Activated T-cell treated with anti-CD3 and anti-CD28 coated beads, Interleukin-2, amount 50 U/mL, for 24 hours (primary cell): ENCODE data around the gene CNN3.
"Not testable (repeated sequence)": the region's sequence is repeated elsewhere in the genome, so short reads cannot be mapped to it uniquely, and the experiment has no call there.

ENCODE experiments used
- DNase-seq: peaks from one replicate; pipeline ENCODE4 v3.0.0-alpha.2; 2020
- H3K27ac Mint-ChIP-seq: 2 replicates; pipeline ENCODE4 v1.8.0; 2020; ENCODE audit warnings: mild to moderate bottlenecking, mixed read lengths
- H3K27me3 Mint-ChIP-seq: 2 replicates; pipeline ENCODE4 v1.8.0; 2020; ENCODE audit warnings: mixed read lengths
- H3K36me3 Mint-ChIP-seq: 2 replicates; pipeline ENCODE4 v1.8.0; 2020; ENCODE audit warnings: low read depth, mixed read lengths
- H3K4me1 Mint-ChIP-seq: 2 replicates; pipeline ENCODE4 v1.8.0; 2020; ENCODE audit warnings: low read depth, mixed read lengths
- H3K4me3 Mint-ChIP-seq: 2 replicates; pipeline ENCODE4 v1.8.0; 2020; ENCODE audit warnings: mild to moderate bottlenecking, moderate library complexity, mixed read lengths
- H3K9me3 Mint-ChIP-seq: 2 replicates; pipeline ENCODE4 v1.8.0; 2020; ENCODE audit warnings: mixed read lengths

The CNN3 gene

DNA sequence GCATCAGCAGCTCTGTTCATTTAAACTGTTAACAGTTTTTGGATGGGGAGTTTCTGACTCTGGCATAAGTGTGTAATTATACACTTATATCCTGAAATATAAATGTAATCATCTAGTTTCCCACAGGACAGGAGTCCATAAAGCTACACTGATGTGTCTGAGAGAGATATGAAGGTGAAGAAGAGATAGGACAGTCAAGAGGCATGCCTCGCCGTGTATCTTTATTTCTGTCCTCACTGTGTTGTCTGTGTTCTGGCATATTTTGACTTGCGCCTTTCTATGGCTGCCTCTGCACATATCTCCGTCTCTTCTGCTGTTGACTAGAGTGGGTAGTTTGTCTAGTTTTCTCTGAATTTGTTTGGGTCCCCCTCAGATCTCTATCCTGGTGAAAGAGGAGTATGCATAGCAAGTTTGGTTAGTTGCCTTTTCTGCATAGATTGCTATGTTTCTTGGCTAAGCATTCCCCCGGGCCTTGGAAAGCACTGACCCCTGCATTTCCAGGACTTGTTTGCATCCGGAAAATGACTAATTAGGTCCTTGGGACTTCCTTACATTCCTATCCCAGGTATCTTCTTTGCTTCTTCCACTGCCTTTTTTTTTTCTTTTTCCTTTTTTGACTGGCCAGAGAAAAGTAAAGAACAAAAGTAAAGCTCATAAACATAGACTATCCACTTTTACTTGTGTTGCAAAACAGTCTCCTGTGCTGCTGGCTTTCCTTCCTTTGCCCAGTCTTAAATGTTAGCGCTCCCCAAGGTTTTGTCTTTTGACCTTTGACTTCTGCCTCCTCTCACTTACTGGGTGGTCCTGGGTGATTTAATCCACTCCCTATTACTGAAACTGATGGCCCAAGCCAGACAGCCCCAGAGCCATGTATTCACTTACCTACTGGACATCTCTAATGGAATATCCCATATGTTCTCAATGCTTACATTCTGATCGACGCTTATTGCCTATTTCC, 27.6 kb upstream of the CNN3 start:
- no peak for DNase-seq
- Mint-ChIP-seq H3K4me1 (no peaks in the 10 kb centered on the region), H3K27me3 (no peaks in the 10 kb centered on the region), H3K9me3 (no peaks in the 10 kb centered on the region), H3K36me3 (no peaks in the 10 kb centered on the region), H3K27ac (no peak overlapping the region), H3K4me3 (no peak overlapping the region)

DNA sequence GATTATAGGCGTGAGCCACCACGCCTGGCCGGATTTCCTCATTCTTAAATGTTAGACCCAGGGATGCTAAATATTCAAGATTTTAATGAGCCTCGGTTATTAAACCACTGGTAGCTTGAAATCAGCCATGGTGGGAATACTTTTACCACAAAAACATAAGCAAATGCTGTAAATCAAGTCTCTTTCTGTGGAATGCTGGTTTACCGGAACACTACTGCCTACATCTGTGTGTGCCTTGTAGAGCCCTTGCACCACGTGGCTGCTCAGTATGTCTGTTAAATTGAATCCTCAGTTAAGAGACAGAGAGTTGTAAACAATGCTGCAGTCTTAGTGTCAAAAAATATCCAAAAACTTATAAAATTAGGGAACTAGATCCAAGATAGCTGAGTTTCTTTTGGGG, 26.8 kb upstream of the CNN3 start:
- no peak overlapping the region for H3K4me3 Mint-ChIP-seq
- H3K4me1 Mint-ChIP-seq: no peaks in the 10 kb centered on the region
- H3K27ac Mint-ChIP-seq: no peak overlapping the region
- no peaks in the 10 kb centered on the region for H3K36me3 Mint-ChIP-seq
- no peaks in the 10 kb centered on the region for H3K9me3 Mint-ChIP-seq
- H3K27me3 Mint-ChIP-seq: no peaks in the 10 kb centered on the region
- DNase-seq: no peak

GRCh38 chr1:94953107-94953506, 26.2 kb upstream of the CNN3 start:
- Mint-ChIP-seq H3K27me3 (no peaks in the 10 kb centered on the region), H3K27ac (no peak overlapping the region), H3K9me3 (no peaks in the 10 kb centered on the region), H3K4me3 (no peak overlapping the region), H3K36me3 (no peaks in the 10 kb centered on the region), H3K4me1 (no peaks in the 10 kb centered on the region)
- DNase-seq: no peak

GRCh38 chr1:94952539-94952938, 25.6 kb upstream of the CNN3 start:
- H3K36me3 Mint-ChIP-seq: no peaks in the 10 kb centered on the region
- DNase-seq: no peak
- no peak overlapping the region for H3K4me3 Mint-ChIP-seq
- H3K4me1 Mint-ChIP-seq: no peaks in the 10 kb centered on the region
- H3K27ac Mint-ChIP-seq: no peak overlapping the region
- H3K9me3 Mint-ChIP-seq: no peaks in the 10 kb centered on the region
- no peaks in the 10 kb centered on the region for H3K27me3 Mint-ChIP-seq

GRCh38 chr1:94951509-94952208, 24.7 kb upstream of the CNN3 start:
- Mint-ChIP-seq H3K4me3 (no peak overlapping the region), H3K36me3 (no peaks in the 10 kb centered on the region), H3K27ac (no peak overlapping the region), H3K27me3 (no peaks in the 10 kb centered on the region), H3K4me1 (no peaks in the 10 kb centered on the region), H3K9me3 (no peaks in the 10 kb centered on the region)
- no peak for DNase-seq

GRCh38 chr1:94951046-94951445, 24.1 kb upstream of the CNN3 start:
- Mint-ChIP-seq H3K36me3 (no peaks in the 10 kb centered on the region), H3K4me3 (no peak overlapping the region), H3K9me3 (no peaks in the 10 kb centered on the region), H3K4me1 (no peaks in the 10 kb centered on the region), H3K27me3 (no peaks in the 10 kb centered on the region), H3K27ac (no peak overlapping the region)
- DNase-seq: no peak

- Mint-ChIP-seq H3K27ac (no peak overlapping the region), H3K27me3 (peaks cover 3% of the 10 kb centered on the region), H3K4me1 (no peaks in the 10 kb centered on the region), H3K4me3 (no peak overlapping the region), H3K9me3 (no peaks in the 10 kb centered on the region), H3K36me3 (no peaks in the 10 kb centered on the region)
- DNase-seq: no peak
Measured at GRCh38 chr1:94949681-94950661, 23.1 kb upstream of the CNN3 start.

DNA sequence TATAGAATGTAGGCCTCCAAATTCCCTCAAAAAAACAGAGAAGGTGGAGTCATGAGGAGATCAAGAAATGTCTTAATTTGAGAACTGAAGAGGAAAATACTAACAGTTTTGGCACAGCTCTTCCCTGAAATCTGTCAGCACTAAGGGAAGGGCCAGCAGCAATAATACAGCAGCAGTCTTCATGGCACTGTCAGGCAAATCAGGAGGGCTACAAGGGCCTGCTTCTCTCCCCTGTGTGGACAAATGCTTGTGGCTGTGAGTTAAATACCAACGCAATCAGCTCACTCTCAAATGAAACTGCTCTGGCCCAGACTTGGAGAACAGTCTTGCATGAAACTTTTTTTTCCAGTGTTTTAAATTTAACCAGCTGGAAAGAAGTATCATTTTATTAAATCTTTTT, 20.5 kb upstream of the CNN3 start:
- no peaks in the 10 kb centered on the region for H3K4me1 Mint-ChIP-seq
- DNase-seq: no peak
- no peaks in the 10 kb centered on the region for H3K9me3 Mint-ChIP-seq
- no peak overlapping the region for H3K27ac Mint-ChIP-seq
- no peaks in the 10 kb centered on the region for H3K36me3 Mint-ChIP-seq
- no peak overlapping the region for H3K4me3 Mint-ChIP-seq
- peaks cover 7% of the 10 kb centered on the region for H3K27me3 Mint-ChIP-seq

DNA sequence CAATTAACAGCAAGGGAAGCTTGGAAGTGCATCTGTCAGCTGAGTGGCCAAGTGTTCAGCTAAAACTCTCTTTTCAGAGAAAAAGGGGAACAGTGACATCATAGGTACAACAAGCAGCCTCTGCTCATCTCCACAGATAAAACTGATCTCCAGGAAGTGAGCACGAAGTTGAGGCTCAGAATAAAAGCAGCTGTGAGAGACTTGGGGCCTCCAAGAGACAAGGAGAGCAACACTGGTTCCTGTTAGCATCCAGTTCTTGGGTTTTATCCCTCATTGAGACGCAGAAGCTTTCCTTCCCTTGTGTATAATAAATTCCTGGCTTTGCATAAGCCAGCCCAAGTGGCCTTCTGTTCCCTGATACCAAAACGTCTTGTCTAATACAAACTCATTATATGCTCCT, 20.0 kb upstream of the CNN3 start:
- Mint-ChIP-seq H3K27ac (no peak overlapping the region), H3K27me3 (peaks cover 7% of the 10 kb centered on the region), H3K4me3 (no peak overlapping the region), H3K36me3 (no peaks in the 10 kb centered on the region), H3K9me3 (no peaks in the 10 kb centered on the region), H3K4me1 (no peaks in the 10 kb centered on the region)
- no peak for DNase-seq

DNA sequence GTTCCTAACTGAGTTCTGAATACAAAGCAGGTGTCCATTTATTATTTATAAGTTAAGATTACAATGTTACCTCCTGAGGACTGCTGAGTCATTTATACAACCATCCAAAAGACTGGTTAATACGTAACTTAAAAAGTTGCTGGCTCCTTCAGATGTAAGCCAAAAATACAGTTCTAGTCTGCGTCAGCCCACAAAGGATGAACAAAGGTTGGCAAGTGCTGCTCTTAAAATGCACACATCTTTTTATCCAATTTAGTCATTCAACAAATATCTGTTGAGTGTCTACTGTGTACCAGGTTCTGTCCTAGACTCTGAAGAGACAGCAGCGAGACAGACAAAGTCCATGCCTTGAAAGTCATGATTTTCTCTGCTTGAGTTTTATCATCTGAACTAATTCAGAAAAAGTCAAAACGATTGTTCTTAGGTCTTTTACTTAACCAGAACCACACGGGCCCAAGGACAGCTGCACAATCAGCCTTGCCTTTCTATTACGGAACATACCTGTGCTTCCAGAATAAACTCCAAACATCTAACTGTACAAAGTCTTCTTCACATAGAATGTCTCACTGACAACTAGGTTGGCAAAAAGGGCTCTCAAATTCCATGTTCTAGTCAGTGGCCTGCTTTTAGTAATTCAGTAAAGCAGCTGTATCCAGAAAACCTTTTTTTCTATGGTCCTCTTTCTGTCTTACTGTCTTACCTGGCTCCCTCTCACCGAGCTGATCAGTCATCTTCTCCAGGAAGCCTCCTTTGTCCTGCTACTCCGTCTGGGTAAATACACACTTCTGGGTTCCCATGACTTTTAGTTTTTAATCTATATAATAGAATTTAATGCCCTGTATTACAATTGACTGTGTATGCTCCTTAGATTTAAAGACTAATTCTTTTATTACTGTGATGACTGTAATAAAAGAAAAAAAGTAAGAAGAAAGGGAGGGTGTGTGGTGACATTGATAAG, 15.5 kb upstream of the CNN3 start:
- no peak overlapping the region for H3K4me3 Mint-ChIP-seq
- no peaks in the 10 kb centered on the region for H3K36me3 Mint-ChIP-seq
- H3K27me3 Mint-ChIP-seq: peaks cover 10% of the 10 kb centered on the region
- no peak overlapping the region for H3K27ac Mint-ChIP-seq
- H3K4me1 Mint-ChIP-seq: no peaks in the 10 kb centered on the region
- DNase-seq: no peak
- H3K9me3 Mint-ChIP-seq: no peaks in the 10 kb centered on the region

DNA sequence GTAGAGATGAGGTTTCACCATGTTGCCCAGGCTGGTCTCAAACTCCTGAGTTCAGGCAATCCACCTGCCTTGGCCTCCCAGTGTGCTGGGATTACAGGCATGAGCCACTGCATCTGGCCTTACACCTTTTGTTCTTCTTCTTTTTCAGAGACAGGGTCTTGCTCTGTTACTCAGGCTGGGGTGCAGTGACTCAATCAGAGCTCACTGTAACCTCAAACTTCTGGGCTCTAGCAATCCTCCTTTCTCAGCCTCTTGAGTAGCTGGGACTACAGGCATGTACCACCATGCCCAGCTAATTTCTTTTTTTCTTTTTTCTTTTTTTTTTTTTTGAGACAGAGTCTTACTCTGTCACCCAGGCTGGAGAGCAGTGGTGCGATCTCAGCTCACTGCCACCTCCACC, 14.6 kb upstream of the CNN3 start:
- not testable (repeated sequence) for H3K36me3 Mint-ChIP-seq, H3K9me3 Mint-ChIP-seq, DNase-seq, H3K27me3 Mint-ChIP-seq, H3K4me1 Mint-ChIP-seq, H3K27ac Mint-ChIP-seq, H3K4me3 Mint-ChIP-seq

DNA sequence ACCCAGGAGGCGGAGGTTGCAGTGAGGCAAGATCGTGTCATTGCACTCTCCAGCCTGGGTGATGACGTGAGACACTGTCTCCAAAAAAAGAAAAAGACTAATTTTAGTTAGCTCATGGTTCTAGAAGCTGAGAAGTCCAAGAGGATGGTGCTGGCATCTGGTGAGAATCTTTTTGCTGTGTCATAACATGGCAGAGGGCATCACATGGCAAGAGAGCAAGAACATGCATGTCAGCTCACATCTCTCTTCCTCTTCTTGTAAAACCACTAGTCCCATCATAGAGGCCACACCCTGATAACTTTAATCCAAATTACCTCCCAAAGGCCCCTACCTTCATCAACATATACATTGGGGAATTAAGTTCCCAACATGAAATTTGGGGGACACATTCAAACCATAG, 13.8 kb upstream of the CNN3 start:
- H3K4me1 Mint-ChIP-seq: no peaks in the 10 kb centered on the region
- H3K36me3 Mint-ChIP-seq: no peaks in the 10 kb centered on the region
- no peak overlapping the region for H3K27ac Mint-ChIP-seq
- H3K27me3 Mint-ChIP-seq: peaks cover 13% of the 10 kb centered on the region
- H3K9me3 Mint-ChIP-seq: no peaks in the 10 kb centered on the region
- no peak overlapping the region for H3K4me3 Mint-ChIP-seq
- DNase-seq: no peak

DNA sequence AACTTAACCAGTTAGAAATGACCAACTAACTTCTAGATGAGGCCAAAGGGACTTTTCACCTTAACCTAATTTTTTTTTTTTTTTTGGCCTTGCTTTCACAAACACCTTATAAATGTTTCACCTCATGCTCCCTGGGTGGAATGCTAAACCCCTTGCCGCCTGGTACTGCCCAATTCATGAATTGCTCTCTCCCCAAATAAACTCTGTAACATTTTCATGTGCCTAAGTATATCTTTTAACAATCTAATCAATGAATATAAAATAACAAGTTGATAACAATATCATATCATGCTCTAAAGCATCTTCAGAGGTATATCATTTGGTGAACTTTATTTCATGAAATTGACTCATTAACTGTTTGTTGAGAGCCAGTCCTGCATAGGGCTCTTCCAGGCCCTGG, 10.9 kb upstream of the CNN3 start:
- no peak overlapping the region for H3K27ac Mint-ChIP-seq
- no peaks in the 10 kb centered on the region for H3K36me3 Mint-ChIP-seq
- H3K4me1 Mint-ChIP-seq: peaks cover 4% of the 10 kb centered on the region
- no peak for DNase-seq
- H3K4me3 Mint-ChIP-seq: no peak overlapping the region
- peaks cover 6% of the 10 kb centered on the region for H3K27me3 Mint-ChIP-seq
- no peaks in the 10 kb centered on the region for H3K9me3 Mint-ChIP-seq
